DMS114 treated with DMSO at 0.1 percent for 48 hours (cell line): ENCODE measurements around the gene QRICH2.
"Not testable (repeated sequence)": the region's sequence is repeated elsewhere in the genome, so short reads cannot be mapped to it uniquely, and the experiment has no call there.

Source experiments
- DNase-seq: peaks from one replicate; lab custom pipeline; 2025; ENCODE audit not compliant: unreplicated experiment; lab: John Stamatoyannopoulos, UW

Gene QRICH2

DNA sequence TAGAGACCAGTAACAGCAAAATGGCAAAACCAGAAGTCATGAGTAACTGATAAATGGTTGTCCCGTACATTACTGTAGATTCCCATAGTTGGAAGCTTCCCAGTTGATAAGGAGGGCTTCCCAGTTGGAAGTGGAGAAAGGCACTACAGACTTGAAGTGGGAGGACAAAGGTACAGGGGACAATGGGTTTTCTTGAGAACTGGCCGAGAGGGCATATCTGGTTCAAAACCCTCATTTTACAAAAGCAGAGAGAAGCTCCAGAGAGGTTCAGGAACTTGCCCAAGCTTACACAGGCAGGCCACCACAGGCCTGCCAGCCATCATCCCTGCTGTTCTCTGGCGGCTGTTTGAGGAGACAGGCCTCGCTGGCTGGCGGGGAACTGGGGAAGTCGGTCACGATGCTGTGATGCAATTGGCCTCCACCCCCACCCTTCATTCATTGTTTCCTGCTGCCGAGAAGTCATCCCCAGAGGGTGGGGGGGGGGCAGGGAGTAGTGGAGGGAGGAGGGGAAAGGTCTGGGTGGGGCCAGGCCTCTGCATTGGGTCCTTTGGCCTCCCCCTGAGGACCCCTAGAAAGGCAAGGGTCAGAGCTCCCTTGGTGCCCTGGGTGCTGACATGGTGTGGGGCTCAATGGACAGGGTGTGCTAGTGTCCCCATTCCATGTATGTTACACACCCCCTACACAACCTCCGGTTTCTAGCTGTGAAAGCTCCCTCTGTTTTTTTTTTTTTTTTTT, 39.9 kb downstream of the QRICH2 start:
- no peak for DNase-seq

DNA sequence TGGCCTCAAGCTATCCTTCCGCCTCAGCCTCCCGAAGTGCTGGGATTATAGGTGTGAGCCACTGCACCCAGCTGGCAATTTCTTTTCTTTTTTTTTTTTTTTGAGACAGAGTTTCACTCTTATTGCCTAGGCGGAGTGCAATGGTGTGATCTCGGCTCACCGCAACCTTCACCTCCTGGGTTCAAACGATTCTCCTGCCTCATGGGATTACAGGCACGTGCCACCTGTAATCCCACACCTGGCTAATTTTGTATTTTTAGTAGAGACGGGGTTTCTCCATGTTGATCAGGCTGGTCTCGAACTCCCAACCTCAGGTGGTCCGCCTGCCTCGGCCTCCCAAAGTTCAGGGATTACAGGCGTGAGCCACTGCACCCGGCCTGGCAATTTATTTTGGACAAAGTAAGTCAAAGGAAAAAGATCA, 40.5 kb downstream of the QRICH2 start:
- DNase-seq, result not testable (repeated sequence)

DNA sequence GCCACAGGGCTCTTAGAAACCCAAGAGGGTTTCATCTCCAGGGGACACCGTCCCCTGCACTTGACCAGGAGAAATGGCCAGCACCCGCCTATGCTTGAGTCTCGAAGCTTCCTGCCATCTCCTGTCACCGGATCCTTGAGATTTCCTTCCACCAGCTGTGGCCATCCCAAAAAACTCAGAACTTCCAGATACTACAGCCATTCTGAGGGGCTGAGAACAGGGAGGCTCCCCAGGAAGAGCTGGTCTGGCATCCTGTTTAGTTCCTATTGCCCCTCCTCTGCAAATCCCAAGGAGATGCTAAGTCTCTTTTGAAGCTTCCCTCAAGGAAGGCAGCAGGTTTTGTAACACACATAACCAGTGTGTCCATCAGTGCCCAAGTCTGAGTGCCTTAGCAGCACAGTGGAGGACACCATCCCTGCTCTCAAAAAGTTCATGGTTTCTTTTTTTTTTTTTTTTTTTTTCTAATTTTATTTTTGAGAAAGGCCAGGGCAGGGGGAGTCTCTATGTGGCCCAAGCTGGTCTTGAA, 41.0 kb downstream of the QRICH2 start:
- DNase-seq, result no peak

DNA sequence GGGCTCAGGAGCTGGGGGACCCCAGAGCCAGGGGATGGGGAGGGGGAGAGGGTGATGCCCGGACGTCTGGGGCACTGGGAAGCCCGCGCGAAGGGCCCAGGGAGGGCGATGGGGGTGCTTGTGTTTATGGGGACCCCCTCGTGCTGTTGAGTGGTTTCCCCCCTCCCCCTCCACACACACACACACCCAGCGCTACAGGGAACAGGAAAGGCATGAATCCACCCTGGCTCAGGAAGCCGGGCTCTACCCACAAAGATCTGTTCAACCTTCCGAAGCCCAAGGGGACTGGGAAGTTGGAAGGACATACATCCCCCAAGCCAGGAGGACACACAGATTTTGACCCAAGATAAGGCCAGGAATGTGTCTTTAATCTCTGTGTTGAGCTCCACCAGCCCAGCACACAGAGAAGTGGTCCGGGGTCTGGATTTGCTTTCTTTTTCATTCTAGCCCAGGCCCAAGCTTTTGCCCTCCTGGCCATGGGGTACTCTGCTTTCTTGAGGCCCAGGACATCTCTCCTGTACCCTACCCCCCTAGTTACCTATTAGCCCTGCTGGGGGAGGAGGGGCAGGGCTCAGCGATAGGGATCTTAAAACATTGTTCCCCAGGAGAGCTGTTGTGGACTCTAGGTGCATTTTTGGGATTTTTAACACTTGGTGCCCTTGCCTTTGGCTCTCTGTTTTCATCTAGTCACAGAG, 41.7 kb downstream of the QRICH2 start:
- DNase-seq, result no peak

DNA sequence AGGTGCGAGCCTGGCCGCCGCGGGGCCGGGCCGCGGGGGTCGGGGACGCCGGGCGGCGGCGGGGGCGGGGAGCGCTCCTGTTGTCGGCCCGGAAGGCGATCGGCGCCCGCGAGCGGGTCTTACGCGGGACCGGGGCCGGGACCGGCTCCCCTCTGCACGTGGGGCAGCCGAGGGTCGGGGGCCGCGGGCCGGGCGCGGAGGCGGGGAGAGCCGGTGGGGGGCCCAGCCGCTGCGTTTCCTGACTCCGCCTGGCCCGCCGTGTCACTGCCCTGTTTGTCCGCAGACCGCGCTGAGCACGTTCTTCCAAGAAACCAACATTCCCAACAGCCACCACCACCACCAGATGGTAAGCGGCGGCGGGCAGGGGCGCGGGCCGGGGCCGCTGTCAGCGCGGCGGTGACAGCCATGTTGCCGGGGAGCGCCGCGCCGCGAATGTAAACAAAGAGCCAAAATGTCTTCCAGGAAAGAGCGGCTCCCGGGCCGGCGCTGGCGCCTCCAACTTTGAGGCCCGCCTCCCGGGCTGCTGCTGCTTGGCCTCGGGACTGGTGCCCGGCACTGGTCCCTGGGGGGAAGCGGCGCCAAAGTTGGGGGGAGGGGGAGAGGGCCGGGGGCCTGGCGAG, 42.3 kb downstream of the QRICH2 start:
- no peak for DNase-seq

DNA sequence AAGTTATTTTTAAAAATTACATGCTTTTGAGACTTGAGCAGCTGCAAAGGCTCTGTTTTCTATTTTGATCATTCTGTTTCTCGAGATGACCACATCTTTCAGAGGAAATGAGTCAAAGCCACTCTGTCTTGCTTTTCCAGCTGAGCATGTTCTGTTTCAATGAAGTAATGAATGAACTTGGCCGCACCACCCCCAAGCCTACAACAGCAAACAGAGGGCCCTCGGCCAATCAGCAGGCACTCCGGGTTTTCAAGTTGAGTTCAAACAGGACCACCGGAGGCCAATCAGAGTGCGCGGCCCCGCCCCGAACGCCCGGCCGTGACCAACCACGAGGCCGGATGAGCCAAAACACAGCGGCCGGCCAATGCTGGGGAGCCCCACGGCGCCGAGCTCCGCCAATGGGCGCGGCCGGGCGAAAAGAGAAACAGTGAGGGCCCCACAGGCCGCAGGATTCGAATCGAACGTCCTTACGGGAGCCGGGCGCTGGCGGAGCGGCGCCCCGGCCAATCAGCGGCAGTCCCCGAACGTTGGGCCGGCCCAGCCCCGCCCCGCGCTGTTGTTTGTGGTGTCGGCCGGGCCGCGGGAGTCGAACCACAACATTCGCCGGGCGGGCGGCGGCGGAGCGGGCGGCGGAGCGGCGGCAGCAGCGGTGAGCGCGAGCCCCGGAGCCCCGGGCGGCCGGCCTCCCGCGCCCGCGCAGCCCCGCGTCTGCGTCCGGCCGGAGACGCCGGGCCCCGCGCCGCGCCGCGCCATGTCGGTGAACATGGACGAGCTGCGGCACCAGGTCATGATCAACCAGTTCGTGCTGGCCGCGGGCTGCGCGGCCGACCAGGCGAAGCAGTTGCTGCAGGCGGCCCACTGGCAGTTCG, 43.1 kb downstream of the QRICH2 start, which contains the start of gene UBALD2:
Gene UBALD2 (plus strand): TSS at position 594 of the 869 bp plus-strand sequence. CDS start 158 bp downstream, at position 752.
- DNase-seq, result peak; percentile 94

DNA sequence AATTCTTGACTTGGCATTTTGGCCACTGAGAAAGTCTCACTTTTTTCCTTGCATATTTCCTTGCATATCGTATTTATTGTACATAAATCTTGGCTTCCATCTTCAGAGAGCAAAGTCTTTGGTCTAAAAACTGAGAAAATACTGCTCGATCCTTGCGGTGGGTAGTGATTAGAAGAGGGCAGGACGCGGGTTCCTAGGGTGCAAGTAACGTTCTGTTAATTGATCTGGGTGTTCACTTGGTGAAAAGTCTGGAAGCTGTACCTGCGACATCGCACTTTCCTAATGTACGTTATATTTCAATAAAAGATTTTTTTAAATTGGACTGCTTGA, 43.7 kb downstream of the QRICH2 start:
- no peak for DNase-seq

DNA sequence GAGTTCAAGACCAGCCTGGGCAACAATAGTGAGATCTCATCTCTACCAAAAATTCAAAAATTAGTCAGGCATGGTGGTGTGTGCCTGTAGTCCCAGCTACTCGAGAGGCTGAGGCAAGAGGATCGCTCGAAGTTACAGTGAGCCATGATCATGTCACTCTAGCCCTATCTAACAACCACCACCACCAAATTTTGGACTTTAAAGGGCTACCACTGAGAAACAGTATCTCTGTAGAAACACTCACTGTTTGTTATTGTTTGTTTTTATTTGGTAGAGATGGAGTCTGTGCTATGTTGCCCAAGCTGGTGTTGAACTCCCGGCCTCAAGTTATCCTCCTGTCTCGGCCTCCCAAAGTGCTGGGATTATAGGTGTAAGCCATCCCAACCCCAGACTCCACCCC, 44.2 kb downstream of the QRICH2 start:
- no peak for DNase-seq

DNA sequence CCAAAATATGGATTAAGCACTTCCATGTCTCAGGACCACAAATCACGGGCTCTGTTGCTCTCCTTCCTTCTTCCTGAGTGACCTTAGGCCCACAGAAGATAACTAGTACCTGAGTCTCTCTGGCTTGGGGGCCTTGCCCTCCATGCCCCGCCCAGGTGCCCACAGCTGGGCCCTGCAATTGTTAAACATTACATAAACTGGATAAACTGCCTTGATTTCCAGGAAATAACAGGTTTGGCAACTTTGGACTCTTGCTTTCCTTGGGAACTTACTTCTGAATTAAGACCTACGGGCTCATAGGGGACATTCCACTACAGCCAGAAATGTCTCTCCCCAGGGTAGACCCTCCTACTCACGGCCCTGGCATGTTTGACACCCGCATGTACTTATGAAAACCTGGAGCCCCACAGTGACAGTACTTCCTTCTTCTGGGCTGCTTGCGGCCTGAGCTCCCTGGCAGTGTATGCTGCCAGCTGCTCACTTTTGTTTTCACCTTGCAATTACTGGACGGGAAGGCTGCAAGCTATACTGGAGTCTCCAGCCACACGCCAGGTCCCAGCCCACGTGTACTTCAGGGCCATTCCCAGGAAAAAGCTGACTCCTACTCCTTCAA, 45.2 kb downstream of the QRICH2 start:
- DNase-seq, result no peak

DNA sequence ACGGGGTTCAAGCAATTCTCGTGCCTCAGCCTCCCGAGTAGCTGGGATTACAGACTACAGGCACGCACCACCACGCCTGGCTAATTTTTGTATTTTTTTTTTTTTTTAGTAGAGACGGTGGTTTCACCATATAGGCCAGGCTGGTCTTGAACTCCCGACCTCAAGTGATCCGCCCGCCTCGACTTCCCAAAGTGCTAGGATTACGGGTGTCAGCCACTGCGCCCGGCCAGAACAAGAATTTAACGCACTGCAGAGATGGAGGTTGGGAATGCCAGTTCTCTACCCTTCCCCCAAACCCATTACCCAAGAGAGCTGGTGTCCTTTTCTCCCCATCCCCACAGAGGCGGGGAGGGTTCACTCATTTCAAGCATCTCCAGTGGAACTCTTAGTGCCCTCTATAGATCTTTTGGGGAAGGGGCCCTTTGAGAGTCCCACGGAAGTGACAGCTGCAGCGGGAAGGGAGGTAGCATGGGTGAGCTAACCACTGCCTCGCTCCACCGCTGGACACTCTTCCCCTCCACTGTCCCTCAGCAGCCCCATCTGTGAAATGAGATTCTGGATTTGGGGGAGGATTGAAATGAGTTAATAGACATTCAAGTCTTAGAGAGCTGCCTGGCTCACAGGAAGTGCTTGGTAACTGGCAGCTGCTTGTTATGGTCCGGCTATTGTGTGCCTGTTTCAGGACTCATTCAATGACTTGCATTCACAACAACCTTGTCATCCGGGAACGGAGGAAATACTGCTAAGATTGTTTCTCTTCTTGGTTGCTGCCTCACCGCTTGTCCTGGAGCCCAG, 46.5 kb downstream of the QRICH2 start:
- DNase-seq, result no peak

DNA sequence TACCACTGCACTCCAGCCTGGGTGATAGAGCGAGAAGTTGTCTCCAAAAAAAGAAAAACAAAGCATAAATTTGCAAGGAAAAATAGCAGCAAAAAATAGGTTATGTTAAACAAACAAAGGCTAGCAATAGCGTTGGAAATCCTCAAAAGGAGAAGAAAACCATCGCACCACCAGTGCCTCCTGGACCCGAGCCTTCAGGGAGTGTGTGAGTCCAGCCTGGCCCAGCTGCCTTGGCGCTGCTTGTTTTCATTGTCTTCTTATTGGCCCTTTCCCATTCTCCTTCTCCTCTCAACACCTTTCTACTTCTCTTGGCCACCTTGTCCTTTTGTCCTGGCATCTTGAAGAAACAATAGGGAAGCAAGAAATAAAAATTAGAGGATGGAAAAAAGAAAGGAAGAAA, 47.4 kb downstream of the QRICH2 start:
- no peak for DNase-seq

DNA sequence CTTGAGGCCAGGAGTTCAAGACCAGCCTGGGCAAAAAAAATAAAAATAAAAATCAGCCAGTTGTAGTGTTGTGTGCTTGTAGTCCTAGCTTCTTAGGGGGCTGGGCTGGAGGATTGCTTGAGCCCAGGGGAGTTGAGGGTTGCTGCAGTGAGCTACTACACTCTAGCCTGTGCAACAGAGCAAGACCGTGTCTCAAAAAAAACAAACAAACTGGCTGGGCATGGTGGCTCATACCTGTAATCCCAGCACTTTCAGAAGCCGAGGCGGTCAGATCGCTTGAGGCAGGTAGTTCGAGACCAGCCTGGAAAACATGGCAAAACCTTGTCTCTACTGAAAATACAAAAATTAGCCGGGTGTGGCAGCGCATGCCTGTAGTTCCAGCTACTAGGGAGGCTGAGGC, 47.9 kb downstream of the QRICH2 start:
- DNase-seq, result no peak

DNA sequence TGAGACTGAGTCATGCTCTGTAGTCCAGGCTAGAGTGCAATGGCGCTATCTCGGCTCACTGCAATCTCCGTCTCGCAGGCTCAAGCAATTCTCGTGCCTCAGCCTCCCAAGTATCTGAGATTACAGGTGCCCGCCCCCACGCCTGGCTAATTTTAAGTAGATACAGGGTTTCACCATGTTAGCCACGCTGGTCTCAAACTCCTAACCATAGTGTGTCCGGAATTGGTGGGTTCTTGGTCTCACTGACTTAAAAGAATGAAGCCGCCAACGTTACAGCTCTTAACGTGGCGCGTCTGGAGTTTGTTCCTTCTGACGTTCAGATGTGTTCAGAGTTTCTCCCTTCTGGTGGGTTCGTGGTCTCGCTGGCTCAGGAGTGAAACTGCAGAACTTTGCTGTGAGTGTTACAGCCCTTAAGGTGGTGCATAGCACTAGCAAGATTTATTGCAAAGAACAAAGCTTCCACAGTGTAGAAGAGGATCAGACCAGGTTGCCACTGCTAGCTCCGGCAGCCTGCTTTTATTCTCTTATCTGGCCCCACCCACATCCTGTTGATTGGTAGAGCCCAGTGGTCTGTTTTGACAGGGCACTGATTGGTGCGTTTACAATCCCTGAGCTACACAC, 51.5 kb downstream of the QRICH2 start:
- not testable (repeated sequence) for DNase-seq

DNA sequence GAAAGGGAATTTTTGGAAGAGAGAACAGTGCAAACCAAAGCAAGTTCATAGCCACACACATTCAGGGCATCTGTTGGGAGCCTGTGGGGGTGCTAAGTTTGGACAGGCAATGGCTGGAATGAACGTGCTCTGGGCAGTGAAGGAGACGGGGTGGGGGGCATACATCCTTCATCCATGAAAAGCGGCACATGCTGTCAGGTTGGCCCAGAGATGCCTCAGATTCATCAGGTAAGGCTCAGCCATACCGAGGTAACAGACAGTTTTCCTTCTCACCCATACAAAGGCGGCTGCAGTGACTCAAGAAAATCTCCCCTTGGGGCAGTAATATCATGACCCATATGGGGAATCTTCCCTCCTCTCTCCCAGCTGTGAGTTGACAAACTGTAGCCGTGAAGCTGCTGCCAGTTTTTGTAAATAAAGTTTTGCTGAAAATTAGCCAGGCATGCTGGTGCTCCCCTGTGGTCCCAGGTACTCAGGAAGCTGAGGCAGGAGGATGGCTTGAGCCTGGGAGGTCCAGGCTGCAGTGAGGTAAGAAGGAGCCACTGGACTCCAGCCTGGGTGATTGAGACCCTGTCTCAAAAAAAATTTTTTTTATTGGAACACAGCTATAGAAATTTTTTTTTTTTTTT, 52.2 kb downstream of the QRICH2 start:
- DNase-seq, result no peak

DNA sequence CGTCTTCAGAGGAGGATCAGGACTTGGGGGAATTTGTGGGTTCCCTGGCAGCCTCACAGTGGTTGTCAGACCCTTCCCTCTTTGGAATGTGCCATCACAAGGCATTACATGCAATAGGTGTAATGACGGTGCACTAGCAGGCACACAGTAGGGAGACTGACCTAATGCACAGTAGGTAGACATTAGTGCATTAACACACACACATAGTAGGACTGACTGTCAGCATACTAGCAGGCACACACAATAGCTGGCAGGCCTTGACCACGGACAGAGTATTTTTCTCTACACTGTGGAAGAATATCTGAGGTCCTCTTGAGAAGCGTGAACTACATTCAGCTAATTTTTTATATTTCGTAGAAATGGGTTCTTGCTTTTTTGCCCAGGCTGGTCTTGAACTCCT, 53.8 kb downstream of the QRICH2 start:
- DNase-seq, result no peak

DNA sequence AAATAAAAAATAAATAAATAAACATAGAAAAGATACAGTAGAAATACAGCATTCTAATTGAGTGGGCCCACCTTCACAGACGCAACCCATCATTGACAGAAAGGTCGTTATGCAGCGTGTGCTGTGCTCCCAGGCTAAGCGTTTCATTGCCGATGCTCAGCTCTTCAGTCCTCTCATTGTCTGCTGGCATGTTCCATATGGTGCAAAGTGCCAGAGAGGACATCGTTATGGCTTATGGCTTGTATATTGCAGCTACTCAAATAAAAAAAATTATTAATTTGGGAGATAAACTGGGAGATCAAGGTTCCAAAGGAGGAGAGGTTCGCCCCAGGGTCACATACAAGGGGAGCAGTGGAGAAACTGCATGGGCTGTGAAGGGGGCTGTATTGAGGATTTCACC, 54.2 kb downstream of the QRICH2 start:
- DNase-seq, result no peak

DNA sequence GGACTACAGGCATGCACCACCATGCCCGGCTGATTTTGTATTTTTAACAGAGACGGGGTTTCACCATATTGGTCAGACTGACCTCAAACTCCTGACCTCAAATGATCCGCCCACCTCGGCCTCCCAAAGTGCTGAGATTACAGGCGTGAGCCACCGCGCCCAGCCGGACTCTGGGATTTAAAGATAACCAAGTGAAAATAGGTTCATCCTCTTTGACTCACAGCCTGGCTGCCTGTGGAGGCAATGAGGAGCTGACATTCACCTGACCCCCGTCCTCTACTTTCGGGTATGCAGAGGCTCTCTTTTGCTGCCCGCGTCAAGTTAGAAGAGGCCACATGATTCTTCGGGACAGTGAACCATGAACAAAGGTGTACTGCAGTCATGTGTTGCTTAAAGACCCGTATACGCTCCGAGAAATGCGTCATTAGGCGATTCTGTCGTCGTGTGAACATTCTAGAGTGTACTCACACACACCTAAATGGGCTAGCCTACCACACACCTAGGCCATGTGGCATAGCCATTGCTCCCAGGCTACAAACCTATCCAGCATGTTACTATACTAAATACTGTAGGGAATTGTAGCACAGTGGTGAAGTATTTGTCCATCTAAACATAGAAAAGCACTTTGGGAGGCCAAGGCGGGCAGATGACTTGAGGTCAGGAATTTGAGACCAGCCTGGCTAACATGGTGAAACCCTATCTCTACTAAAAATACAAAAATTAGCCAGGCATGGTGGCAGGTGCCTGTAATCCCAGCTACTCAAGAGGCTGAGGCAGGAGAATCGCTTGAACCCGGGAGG, 54.9 kb downstream of the QRICH2 start:
- DNase-seq, result not testable (repeated sequence)
